OCI-LY3 (cell line): ENCODE results near the gene LECT2.

Experiments
- H2AFZ ChIP-seq: fragments of 200-600, 300-600 bp; shearing (Covaris generic); 2 replicates; pipeline ENCODE4 v1.6.0; 2014; ENCODE audit warnings: antibody characterized with exemption, low read depth, low read length
- H3K27ac ChIP-seq: fragments of 200-600, 300-600 bp; sonication (generic); 2 replicates; pipeline ENCODE4 v1.5.1; 2014; ENCODE audit warnings: mild to moderate bottlenecking, low read length, moderate library complexity, mixed read lengths
- H3K27me3 ChIP-seq: fragments of 200-600, 300-600 bp; sonication (generic); 2 replicates; pipeline ENCODE4 v1.6.1; 2014; ENCODE audit warnings: low read depth, low read length, mixed read lengths
- H3K36me3 ChIP-seq: fragments of 200-600, 300-600 bp; sonication (generic); replicated peaks from 2 replicates; pipeline ENCODE3; 2014; ENCODE audit warnings: low read depth, low read length, mixed read lengths
- H3K4me1 ChIP-seq: fragments of 300-600, 200-600 bp; sonication (generic); 2 replicates; pipeline ENCODE4 v1.6.1; 2014; ENCODE audit warnings: low read length, mixed read lengths
- H3K4me2 ChIP-seq: fragments of 200-600, 300-600 bp; sonication (generic); 2 replicates; pipeline ENCODE4 v1.6.1; 2014; ENCODE audit warnings: low read length, mixed read lengths
- H3K4me3 ChIP-seq: fragments of 300-600, 200-600 bp; sonication (generic); 2 replicates; pipeline ENCODE4 v1.5.1; 2014; ENCODE audit warnings: antibody characterized with exemption, mild to moderate bottlenecking, low read length, moderate library complexity
- H3K79me2 ChIP-seq: fragments of 300-600, 200-600 bp; shearing (Covaris generic); 2 replicates; pipeline ENCODE4 v1.6.1; 2014; ENCODE audit warnings: mild to moderate bottlenecking, low read length, mixed read lengths
- H3K9ac ChIP-seq: fragments of 300-600, 200-600 bp; shearing (Covaris generic); 2 replicates; pipeline ENCODE4 v1.6.0; 2014; ENCODE audit warnings: mild to moderate bottlenecking, low read length, moderate library complexity
- H3K9me3 ChIP-seq: fragments of 200-600, 300-600 bp; shearing (Covaris generic); 2 replicates; pipeline ENCODE4 v1.6.1; 2014; ENCODE audit warnings: low read length, mixed read lengths; ENCODE audit not compliant: insufficient read depth
- H4K20me1 ChIP-seq: fragments of 200-600, 300-600 bp; sonication (generic); 2 replicates; pipeline ENCODE4 v1.6.1; 2016; ENCODE audit warnings: low read length, mixed read lengths; ENCODE audit not compliant: insufficient read depth
- EZH2phosphoT487 ChIP-seq: fragments of 200-600 bp; shearing (Covaris generic); IDR thresholded peaks from 2 replicates; pipeline ENCODE4 v1.6.1; 2018; ENCODE audit warnings: antibody characterized with exemption, mixed run types, low read depth
- TF ChIP-seq, protein P1 (sequence below): fragments of 200-600, 300-600 bp; sonication (generic); IDR thresholded peaks from 2 replicates; pipeline ENCODE4 v1.5.1; 2014; ENCODE audit warnings: antibody characterized with exemption, low read length, low read depth

Gene LECT2

DNA sequence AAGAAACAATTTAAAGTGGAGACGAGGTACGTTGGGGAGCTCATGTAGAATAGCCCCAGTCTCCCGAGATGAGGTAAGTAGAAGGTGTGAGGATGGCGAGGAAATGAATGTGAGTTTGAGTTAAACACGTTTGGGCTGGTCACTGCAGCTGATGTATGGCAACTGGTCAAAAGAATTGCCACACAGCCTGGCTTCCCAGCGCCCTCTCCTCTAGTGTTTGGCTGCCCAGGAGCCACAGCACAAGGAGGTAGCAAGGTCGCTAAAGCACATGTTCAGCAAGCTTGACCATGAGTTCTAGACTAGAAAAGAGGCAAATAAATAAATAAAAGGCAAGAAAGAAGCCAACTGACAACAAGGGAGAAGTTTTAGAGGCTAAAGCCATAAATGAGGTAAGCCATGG lies 21.4 kb upstream of the LECT2 start:
- no peak overlapping the region for H3K27ac ChIP-seq
- no peaks in the 10 kb centered on the region for H3K4me1 ChIP-seq

DNA sequence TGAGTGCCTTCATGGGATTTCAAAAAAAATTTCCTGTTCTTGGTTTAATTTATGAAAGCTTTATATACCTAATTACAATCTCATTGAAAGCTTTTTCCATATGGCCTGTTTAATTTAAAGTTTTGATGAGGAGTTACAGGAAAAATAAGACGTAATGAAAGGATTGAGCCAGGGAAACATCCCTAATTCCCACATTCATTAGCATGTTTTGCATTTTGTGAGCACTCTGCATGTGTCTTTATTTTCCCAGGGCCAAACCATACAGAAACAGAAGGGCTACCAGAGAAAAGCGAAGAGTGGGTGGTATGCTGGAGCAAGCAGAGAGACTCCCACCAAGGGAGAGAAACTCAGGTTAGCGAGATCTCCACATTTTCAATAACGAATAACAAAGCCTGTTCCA lies 20.3 kb upstream of the LECT2 start:
- H3K4me1 ChIP-seq, result no peaks in the 10 kb centered on the region
- no peaks in the 10 kb centered on the region for H3K36me3 ChIP-seq
- H3K4me3 ChIP-seq, result no peak overlapping the region
- H2AFZ ChIP-seq, result no peak overlapping the region
- H3K9ac ChIP-seq, result no peak overlapping the region
- no peaks in the 10 kb centered on the region for H4K20me1 ChIP-seq
- peaks cover 48% of the 10 kb centered on the region for H3K27me3 ChIP-seq
- no peaks in the 10 kb centered on the region for H3K79me2 ChIP-seq
- no peaks in the 10 kb centered on the region for H3K9me3 ChIP-seq
- TF ChIP-seq, protein P1, sequence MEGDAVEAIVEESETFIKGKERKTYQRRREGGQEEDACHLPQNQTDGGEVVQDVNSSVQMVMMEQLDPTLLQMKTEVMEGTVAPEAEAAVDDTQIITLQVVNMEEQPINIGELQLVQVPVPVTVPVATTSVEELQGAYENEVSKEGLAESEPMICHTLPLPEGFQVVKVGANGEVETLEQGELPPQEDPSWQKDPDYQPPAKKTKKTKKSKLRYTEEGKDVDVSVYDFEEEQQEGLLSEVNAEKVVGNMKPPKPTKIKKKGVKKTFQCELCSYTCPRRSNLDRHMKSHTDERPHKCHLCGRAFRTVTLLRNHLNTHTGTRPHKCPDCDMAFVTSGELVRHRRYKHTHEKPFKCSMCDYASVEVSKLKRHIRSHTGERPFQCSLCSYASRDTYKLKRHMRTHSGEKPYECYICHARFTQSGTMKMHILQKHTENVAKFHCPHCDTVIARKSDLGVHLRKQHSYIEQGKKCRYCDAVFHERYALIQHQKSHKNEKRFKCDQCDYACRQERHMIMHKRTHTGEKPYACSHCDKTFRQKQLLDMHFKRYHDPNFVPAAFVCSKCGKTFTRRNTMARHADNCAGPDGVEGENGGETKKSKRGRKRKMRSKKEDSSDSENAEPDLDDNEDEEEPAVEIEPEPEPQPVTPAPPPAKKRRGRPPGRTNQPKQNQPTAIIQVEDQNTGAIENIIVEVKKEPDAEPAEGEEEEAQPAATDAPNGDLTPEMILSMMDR, result no peak
- no peak for TF ChIP-seq EZH2phosphoT487
- no peak overlapping the region for H3K4me2 ChIP-seq
- H3K27ac ChIP-seq, result no peak overlapping the region

More for the DNA sequence above, 21.4 kb upstream of the LECT2 start:
- no peak overlapping the region for H2AFZ ChIP-seq
- H3K79me2 ChIP-seq, result no peaks in the 10 kb centered on the region
- H3K9me3 ChIP-seq, result no peaks in the 10 kb centered on the region
- no peak overlapping the region for H3K4me2 ChIP-seq
- H3K36me3 ChIP-seq, result no peaks in the 10 kb centered on the region
- no peak overlapping the region for H3K4me3 ChIP-seq
- TF ChIP-seq, protein P1, result no peak
- no peak for TF ChIP-seq EZH2phosphoT487
- no peaks in the 10 kb centered on the region for H4K20me1 ChIP-seq
- peaks cover 49% of the 10 kb centered on the region for H3K27me3 ChIP-seq
- H3K9ac ChIP-seq, result no peak overlapping the region

GRCh38 chr5:135974021-135974600 lies 19.3 kb upstream of the LECT2 start:
- Histone ChIP-seq H3K27ac (no peak overlapping the region), H3K9me3 (no peaks in the 10 kb centered on the region), H3K9ac (no peak overlapping the region), H3K27me3 (peaks cover 38% of the 10 kb centered on the region), H3K4me1 (no peaks in the 10 kb centered on the region), H4K20me1 (no peaks in the 10 kb centered on the region), H2AFZ (no peak overlapping the region), H3K79me2 (no peaks in the 10 kb centered on the region), H3K36me3 (no peaks in the 10 kb centered on the region), H3K4me2 (no peak overlapping the region), H3K4me3 (no peak overlapping the region)
- TF ChIP-seq, protein P1, result no peak

DNA sequence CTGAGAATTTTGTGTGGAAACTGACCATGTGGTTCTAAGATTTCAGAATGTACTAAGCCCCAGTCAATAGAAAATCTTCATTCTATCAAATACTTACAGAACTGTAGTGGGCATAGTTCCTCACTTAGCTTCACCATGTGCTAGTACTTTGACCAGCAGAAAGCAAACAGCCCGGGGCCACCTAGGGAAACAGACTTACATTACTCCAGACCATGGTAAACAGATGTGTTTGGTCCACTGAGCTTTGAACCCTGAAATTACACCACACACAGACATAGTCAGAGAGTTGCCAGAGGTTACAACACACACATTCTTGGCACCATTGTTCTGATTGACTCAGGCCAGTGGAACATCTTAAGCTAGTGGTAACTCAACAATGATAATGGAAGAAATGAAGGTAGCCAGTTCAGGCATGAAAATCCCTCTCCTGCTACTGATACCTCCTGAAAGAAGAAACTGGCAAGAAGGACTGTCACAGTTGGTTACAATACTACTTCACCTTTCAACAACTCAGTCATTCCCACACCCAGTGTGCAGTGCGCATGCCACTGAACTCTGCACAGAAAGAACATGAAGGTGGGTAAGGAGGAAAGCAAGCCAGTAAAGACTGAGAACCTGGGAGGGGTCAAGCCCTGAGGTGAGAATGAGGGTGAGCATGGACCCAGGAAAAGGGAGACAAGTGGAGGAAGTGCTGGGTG lies 18.7 kb upstream of the LECT2 start:
- H3K9me3 ChIP-seq, result no peaks in the 10 kb centered on the region
- H3K4me3 ChIP-seq, result no peak overlapping the region
- TF ChIP-seq, protein P1, result no peak
- no peak for TF ChIP-seq EZH2phosphoT487
- H3K36me3 ChIP-seq, result no peaks in the 10 kb centered on the region
- H3K4me1 ChIP-seq, result no peaks in the 10 kb centered on the region
- H3K79me2 ChIP-seq, result no peaks in the 10 kb centered on the region
- H3K4me2 ChIP-seq, result no peak overlapping the region
- peaks cover 38% of the 10 kb centered on the region for H3K27me3 ChIP-seq
- no peak overlapping the region for H2AFZ ChIP-seq
- H4K20me1 ChIP-seq, result no peaks in the 10 kb centered on the region
- no peak overlapping the region for H3K9ac ChIP-seq
- H3K27ac ChIP-seq, result no peak overlapping the region
